ENCODE results near the gene ABHD14A. TPM values are rescaled to one million over a fixed set of nuclear protein-coding genes. Genes with fewer than 3 reads are reported as not detected.

Gene ABHD14A
- total RNA-seq, 1 experiment from 2014 or later: 3.7 TPM

DNA sequence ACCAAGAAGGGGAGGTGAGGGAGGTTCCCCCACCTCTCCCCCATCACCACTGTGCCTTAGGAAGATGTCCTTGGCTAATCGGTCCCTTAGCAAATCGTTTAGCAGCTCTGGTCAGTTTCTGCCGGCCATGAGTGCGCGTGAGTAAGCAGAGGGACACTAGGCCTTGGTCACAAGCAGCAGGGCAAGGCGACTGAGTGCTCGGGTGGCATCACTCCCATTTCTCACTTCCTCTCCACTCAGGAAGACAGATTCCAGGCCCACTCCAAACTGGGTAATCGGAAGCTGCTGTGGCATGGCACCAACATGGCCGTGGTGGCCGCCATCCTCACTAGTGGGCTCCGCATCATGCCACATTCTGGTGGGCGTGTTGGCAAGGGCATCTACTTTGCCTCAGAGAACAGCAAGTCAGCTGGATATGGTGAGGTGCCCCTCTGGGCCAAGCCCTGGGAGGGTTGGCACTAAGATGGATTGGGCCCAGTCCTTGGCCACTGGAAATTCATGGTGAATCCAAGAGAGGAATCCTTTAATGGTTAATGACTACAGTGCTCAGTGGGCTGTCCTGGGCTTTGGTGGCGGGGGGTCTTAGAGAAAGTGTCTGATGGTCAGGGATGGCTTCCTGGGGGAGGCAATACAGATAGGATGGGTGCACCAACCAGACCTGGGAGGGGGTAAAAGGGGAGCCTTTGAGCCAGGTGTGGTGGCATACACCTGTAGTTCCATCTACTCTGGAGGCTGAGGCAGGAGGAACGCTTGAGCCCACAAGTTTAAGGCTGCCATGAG lies 28.7 kb upstream of the ABHD14A start:
- Histone ChIP-seq H3K27ac (ENCODE audit: low read depth, low read length, poor library complexity, severe bottlenecking) (no peak overlapping the region), H3K4me1 (ENCODE audit: insufficient read depth, low read length, poor library complexity, severe bottlenecking) (peaks cover 6% of the 10 kb centered on the region), H3K4me3 (ENCODE audit: low read depth, low read length, poor library complexity, severe bottlenecking) (no peak overlapping the region), H3K36me3 (ENCODE audit: insufficient read depth, low read length, poor library complexity, severe bottlenecking) (no peaks in the 10 kb centered on the region), H3K27me3 (replicated peaks; ENCODE audit: insufficient read depth, low read depth, low read length, poor library complexity) (no peaks in the 10 kb centered on the region), H3K9me3 (ENCODE audit: low read depth, low read length, poor library complexity, severe bottlenecking) (no peaks in the 10 kb centered on the region)
- POLR2A ChIA-PET (ENCODE audit: low non-redundant PET): no interaction called here
- TF ChIP-seq, protein P1, sequence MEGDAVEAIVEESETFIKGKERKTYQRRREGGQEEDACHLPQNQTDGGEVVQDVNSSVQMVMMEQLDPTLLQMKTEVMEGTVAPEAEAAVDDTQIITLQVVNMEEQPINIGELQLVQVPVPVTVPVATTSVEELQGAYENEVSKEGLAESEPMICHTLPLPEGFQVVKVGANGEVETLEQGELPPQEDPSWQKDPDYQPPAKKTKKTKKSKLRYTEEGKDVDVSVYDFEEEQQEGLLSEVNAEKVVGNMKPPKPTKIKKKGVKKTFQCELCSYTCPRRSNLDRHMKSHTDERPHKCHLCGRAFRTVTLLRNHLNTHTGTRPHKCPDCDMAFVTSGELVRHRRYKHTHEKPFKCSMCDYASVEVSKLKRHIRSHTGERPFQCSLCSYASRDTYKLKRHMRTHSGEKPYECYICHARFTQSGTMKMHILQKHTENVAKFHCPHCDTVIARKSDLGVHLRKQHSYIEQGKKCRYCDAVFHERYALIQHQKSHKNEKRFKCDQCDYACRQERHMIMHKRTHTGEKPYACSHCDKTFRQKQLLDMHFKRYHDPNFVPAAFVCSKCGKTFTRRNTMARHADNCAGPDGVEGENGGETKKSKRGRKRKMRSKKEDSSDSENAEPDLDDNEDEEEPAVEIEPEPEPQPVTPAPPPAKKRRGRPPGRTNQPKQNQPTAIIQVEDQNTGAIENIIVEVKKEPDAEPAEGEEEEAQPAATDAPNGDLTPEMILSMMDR (conservative IDR thresholded peaks at IDR 0.05; ENCODE audit: low read depth, low read length): no peak
- no peak for DNase-seq (ENCODE audit: low spot score)
- intact Hi-C loops (cut with micrococcal nuclease; ENCODE audit: unreplicated experiment): no loop called here
- CTCF ChIA-PET: no interaction called here
- no TSS peak for BruUV-seq (replicated peaks)

DNA sequence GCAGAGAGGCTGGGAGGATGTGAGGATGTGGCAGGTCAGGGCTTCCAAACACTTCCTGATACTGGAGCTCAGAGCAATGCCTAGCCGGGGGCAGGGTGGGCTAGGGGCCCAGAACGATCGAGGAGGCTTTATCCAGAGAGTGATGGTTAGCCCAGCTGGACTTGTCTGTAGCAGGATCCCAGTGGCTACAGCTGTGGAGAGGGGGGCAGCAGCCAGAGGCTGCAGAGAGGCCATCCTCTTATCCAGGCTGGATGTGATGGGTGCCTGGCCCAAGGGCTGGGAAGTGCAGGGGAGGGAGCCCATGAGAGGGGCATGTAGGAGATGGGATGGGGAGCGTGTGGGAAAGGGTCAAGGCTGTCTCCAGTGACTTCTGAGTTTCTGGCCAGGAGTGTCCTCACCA lies 28.1 kb upstream of the ABHD14A start:
- Histone ChIP-seq H3K4me1 (ENCODE audit: insufficient read depth, low read length, poor library complexity, severe bottlenecking) (peaks cover 6% of the 10 kb centered on the region), H3K27ac (ENCODE audit: low read depth, low read length, poor library complexity, severe bottlenecking) (no peak overlapping the region), H3K27me3 (replicated peaks; ENCODE audit: insufficient read depth, low read depth, low read length, poor library complexity) (no peaks in the 10 kb centered on the region), H3K9me3 (ENCODE audit: low read depth, low read length, poor library complexity, severe bottlenecking) (no peaks in the 10 kb centered on the region), H3K4me3 (ENCODE audit: low read depth, low read length, poor library complexity, severe bottlenecking) (no peak overlapping the region), H3K36me3 (ENCODE audit: insufficient read depth, low read length, poor library complexity, severe bottlenecking) (no peaks in the 10 kb centered on the region)
- DNase-seq (ENCODE audit: low spot score): no peak
- ChIA-PET POLR2A (ENCODE audit: low non-redundant PET) (no interaction called here), CTCF (no interaction called here)
- no TSS peak for BruUV-seq (replicated peaks)
- TF ChIP-seq, protein P1 (conservative IDR thresholded peaks at IDR 0.05; ENCODE audit: low read depth, low read length): no peak
- TF ChIP-seq EZH2 (IDR thresholded peaks at IDR 0.05; ENCODE audit: borderline replicate concordance, low read depth, low read length, poor library complexity, severe bottlenecking): no peak
- intact Hi-C loops (cut with micrococcal nuclease; ENCODE audit: unreplicated experiment): no loop called here

DNA sequence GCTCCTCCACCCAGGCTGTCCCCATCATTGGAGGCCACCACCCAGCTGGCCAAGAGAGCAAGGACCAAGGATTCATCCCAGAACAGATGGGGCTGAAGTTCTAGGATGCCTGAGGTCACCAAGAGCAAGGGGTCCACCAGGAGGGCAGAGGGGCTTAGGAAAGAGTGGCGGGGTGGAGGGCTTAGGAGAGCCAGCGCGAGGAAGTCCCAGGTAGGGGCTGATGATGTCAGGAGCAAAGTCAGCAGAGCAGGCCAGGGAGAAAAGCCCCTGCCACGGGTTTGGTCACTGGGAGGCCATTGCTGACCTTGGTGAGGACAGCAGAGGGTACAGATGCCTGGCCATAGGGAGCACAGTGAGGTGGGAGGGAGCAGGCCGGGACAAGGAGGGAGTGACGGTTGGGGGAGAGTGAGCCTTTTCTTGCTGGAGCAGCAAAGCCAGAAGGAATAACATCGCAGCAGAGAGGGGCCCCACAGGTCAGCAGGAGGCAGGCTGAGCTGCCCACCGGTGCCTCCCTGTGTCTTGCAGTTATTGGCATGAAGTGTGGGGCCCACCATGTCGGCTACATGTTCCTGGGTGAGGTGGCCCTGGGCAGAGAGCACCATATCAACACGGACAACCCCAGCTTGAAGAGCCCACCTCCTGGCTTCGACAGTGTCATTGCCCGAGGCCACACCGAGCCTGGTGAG lies 27.5 kb upstream of the ABHD14A start:
- H3K4me1 ChIP-seq (ENCODE audit: insufficient read depth, low read length, poor library complexity, severe bottlenecking): peaks cover 5% of the 10 kb centered on the region
- no peak overlapping the region for H3K4me3 ChIP-seq (ENCODE audit: low read depth, low read length, poor library complexity, severe bottlenecking)
- CTCF ChIA-PET: no interaction called here
- H3K9me3 ChIP-seq (ENCODE audit: low read depth, low read length, poor library complexity, severe bottlenecking): no peaks in the 10 kb centered on the region
- no peaks in the 10 kb centered on the region for H3K36me3 ChIP-seq (ENCODE audit: insufficient read depth, low read length, poor library complexity, severe bottlenecking)
- H3K27me3 ChIP-seq (replicated peaks; ENCODE audit: insufficient read depth, low read depth, low read length, poor library complexity): no peaks in the 10 kb centered on the region
- no peak overlapping the region for H3K27ac ChIP-seq (ENCODE audit: low read depth, low read length, poor library complexity, severe bottlenecking)
- POLR2A ChIA-PET (ENCODE audit: low non-redundant PET): no interaction called here
- intact Hi-C loops (cut with micrococcal nuclease; ENCODE audit: unreplicated experiment): no loop called here
- no peak for DNase-seq (ENCODE audit: low spot score)
- TF ChIP-seq, protein P1 (conservative IDR thresholded peaks at IDR 0.05; ENCODE audit: low read depth, low read length): no peak
- TF ChIP-seq EZH2 (IDR thresholded peaks at IDR 0.05; ENCODE audit: borderline replicate concordance, low read depth, low read length, poor library complexity, severe bottlenecking): no peak
- BruUV-seq (replicated peaks): no TSS peak
